ENCODE data around the gene LRRC75A. TPM values are rescaled to one million over a fixed set of nuclear protein-coding genes. Genes with fewer than 3 reads are reported as not detected.
"Not testable (repeated sequence)": the region's sequence is repeated elsewhere in the genome, so short reads cannot be mapped to it uniquely, and the experiment has no call there.

LRRC75A gene
- total RNA-seq, 1 donor from 2014 or later, result 0.08 TPM

- peak; percentile 6 for ATAC-seq
Measured at GRCh38 chr17:16447676-16448075, 44.3 kb downstream of the LRRC75A start.

DNA sequence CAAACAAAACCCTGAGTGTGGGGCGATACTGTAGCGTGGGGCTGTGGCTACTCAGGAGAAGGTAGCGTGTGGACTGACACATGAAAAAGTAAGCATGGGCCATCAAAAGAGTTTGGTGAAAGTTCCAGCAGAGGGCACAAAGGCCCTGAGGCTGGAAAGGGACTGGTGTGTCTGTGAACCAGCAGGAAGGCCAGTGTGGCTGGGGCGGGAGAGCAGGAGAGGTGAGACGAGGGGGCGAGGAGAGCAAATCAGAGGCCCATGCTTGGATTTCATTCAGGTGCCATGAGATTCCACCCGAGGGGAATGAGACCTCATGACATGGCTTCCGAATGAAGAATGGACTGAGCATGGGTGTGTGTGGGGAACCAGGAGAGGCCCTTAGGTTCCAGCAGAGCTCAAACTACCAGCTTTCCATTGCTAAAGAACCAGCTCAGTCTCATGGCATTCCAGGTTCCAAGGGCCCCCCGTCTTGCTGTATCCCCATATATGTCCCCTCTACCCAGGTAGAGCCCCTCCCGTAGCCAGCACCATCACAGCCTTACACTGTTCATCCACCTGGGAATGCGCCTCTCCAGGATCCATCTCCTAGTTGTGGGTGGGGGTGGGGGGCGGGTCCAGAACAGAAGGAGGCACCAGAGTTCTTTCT lies 45.5 kb downstream of the LRRC75A start:
- ATAC-seq, result no peak

GRCh38 chr17:16444258-16444886 lies 47.6 kb downstream of the LRRC75A start:
- ATAC-seq, result no peak

DNA sequence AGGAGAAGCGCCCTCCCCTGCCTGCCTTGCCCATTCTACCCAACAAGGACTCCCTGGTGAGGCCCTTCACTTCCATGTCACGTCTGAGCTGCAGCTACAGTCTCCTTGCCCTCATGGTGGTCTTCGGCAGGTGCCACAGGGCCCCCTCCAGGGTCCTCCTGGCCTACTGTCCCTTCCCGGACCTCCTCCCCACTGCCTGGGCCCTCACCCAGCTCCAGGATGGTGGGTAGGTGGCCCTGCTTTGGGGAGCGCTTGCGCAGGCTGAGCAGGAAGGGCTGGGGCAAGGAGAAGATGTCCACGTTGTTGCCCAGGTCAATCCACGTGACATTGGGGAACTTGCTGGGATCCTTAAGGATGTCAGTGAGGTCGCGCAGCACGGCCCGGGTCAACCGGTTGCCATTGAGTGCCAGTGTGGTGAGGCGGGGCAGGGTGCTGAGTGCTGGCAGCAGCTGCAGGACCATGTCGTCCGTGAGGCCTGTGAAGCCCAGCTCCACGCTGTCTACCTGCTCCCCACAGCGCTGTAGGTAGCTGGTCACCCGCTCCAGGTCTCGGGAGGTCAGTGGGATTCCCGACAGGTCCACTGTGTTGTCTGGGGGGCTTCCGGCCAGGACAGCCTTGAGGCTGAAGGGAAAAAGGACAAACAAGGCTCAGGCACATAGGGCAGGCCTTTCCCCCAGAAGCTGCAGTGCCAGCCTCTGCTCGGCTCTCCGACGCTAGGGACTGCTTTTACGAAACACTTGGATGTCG lies 48.3 kb downstream of the LRRC75A start:
- peak; percentile 1 for ATAC-seq

DNA sequence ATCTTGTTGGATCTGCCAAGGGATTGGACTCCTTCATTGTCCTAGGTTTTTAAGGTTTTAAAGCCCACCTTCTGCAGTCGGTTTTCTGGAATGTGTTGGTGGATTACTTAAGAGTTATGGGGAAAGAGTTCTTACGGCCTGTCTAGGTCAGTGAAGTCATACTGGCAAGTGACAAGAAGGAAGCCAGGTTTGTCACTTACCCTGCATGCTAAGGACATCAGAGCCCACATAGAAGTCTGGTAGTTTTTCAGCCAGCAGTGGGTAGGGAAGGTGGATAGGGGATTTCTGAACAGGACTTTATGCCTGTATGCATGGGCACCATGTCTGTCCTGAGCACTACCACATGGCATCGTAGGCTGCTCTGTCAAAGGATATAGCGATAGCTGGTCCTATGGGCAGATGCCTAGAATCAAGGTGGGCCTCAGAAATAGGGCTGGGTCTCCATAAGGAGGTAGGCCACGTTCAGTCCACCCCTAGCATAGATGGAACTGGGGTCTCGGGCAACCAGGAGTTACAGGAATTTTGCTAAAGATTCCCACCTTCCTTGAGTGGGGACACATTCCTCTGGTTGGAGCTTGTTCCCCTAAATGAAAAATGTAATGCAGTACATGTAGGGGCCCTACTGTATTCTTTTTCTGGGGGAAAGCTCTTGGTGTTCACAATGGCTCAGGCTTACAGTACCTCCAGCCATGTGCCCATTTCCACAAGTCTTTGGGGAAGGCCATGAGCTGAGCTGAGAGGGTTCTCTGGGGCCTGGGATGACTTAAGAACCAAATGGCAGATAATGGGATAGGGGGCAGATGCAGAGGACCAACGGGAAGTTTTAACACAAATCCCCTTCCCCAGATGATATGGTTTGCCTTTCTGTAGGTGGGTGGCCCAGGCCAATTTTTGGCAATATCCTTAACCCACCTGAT lies 49.1 kb downstream of the LRRC75A start:
- no peak for ATAC-seq

- ATAC-seq, result no peak
Measured at GRCh38 chr17:16442141-16442540, 49.9 kb downstream of the LRRC75A start.

GRCh38 chr17:16440901-16441629 lies 50.9 kb downstream of the LRRC75A start:
- ATAC-seq, result no peak

- ATAC-seq, result not testable (repeated sequence)
Measured at GRCh38 chr17:16440354-16440753, 51.6 kb downstream of the LRRC75A start.

- ATAC-seq, result no peak
Measured at GRCh38 chr17:16439811-16440351, 52.1 kb downstream of the LRRC75A start.

- no peak for ATAC-seq
Measured at GRCh38 chr17:16439303-16439791, 52.6 kb downstream of the LRRC75A start.

DNA sequence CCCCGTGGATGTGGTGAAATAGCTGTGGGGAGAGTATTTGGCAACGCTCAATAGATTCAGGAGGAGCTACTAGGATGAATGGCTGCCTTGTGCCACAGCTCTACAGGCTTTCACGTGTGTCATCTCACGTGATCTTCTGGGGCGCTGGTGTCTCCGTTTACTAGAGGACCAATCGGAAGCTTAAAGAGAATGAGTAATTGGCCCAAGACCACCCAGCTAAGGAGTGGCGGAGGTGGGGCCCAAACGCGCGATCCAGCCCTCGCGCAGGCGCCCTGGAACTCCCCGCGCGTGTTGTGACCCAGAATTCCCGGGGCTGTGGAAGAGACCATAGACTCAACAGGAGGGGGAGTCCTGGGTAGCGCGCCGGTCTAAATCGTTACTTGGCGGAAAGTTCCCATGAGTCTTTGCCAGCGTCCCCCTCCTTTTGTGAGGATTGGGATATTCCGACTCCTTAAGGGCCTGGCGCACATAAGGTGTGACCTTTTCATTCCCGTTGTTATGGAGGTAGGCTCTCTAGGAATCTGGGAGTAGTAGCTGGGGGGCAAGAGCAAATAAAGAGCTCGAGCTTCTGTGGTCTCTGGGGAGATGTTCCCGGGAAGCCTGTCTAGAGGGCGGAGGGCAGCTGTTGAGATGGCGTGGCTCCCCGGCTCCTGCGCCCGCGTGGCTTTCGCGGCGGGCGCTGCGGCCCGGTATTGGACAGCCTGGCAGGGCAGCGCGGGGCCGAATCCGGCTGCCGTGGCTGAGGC lies 53.3 kb downstream of the LRRC75A start:
- peak; percentile 96 for ATAC-seq

GRCh38 chr17:16438173-16438556 lies 53.8 kb downstream of the LRRC75A start:
- no peak for ATAC-seq

DNA sequence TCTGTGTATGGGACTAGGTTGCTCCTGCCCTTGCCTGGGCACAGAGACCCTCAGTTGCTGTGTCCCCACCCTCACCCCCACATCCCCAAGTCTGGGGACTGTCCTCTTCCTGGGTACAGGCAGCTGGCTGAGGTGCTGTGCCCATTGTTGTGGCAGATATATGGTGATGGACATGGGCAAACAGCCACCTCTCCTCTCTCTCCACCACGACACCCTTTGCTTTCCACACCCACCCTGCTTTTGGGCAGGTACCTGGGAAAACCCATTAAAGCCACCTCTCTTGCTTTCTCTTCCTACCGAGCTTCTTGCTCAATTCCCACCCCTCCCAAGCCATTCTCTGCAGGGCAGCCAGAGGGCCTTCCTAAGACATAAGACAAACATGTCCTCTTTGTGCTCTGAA lies 54.9 kb downstream of the LRRC75A start:
- ATAC-seq, result no peak

DNA sequence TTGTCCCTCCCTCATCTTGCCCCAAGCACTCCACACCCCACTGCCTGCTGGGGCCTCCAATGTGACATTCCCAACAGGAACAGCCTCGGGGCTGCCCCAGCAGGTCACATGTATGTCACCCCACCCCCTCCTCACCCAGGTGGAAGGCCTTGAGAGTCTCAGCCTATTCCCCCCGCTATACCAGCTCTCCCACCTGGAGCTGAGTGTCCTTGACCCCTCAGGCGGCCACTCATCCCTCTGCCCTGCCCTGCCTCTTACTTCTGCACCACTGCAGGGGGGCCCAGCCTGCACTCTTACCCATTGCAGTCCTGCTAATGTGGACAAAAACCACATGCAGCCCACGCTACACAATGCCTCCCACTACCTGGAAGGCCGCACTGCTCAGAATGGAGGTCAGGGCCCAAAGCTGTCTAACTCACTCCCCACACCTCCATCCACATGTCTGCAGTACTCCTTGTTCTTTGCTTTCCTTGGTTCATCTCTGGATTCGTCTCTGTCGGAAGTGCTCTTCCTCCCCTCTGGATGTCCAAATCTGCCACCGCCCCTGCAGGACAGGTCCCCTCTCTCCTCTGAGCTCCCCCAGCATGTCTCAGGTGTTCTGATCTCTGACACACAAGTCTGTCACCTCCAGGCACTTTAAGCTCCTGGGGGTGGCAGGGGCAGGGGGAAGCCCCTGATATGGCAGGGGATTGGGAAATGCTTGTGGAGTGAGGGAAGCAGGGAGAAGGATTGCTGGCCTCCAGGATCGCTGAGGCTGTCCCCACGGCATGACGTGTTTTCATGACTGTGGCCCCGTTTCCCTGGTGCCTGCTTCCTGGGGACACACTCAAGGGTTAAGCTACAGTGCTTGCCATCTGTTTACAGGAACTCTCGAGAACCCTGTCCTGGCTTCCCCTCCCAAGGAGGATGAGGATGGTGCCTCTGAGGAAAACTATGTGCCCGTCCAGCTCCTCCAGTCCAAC lies 55.8 kb downstream of the LRRC75A start:
- ATAC-seq, result no peak

GRCh38 chr17:16434662-16435061 lies 57.3 kb downstream of the LRRC75A start:
- no peak for ATAC-seq

GRCh38 chr17:16433514-16433913 lies 58.5 kb downstream of the LRRC75A start:
- ATAC-seq, result no peak

GRCh38 chr17:16432017-16432416 lies 60.0 kb downstream of the LRRC75A start:
- no peak for ATAC-seq

- ATAC-seq, result no peak
Measured at GRCh38 chr17:16430650-16431049, 61.3 kb downstream of the LRRC75A start.

- peak; percentile 34 for ATAC-seq
Measured at GRCh38 chr17:16429083-16429482, 62.9 kb downstream of the LRRC75A start.

Data from esophagus mucosa (tissue), 1 donor.